PC-9 (cell line): ENCODE results near the gene SCGB1C1. TPM values are rescaled to one million over a fixed set of nuclear protein-coding genes. Genes with fewer than 3 reads are reported as not detected.
"Not testable (repeated sequence)": the region's sequence is repeated elsewhere in the genome, so short reads cannot be mapped to it uniquely, and the experiment has no call there.

ENCODE experiments used
- BruUV-seq: library from RNA; stranded (reverse); fragments of 400-500 nt; replicated peaks from 2 replicates; lab custom pipeline; 2021; lab: Mats Ljungman, UMichigan
- CTCF ChIA-PET: fragments of 300-600 bp; sonication (Branson Sonifier 250); formaldehyde crosslinking; loops from one replicate; lab custom pipeline; 2022; ENCODE audit warnings: antibody characterized with exemption; lab: Charles Lee
- POLR2A ChIA-PET: fragments of 300-600 bp; sonication (Branson Sonifier 250); formaldehyde crosslinking; loops from one replicate; lab custom pipeline; 2022; ENCODE audit warnings: antibody characterized with exemption; ENCODE audit not compliant: unreplicated experiment; lab: Charles Lee
- DNase-seq, 2 experiments: peaks; one replicate each; pipeline versions ENCODE4 v3.0.0 to v3.0.0-alpha.2; 2015 to 2022; ENCODE audit warnings: mixed read lengths in 1 of 2
- H2AFZ ChIP-seq: fragments of 200-600 bp; sonication (generic); 2 replicates; pipeline ENCODE4 v1.8.1; 2017; ENCODE audit warnings: antibody characterized with exemption
- H3F3A ChIP-seq: fragments of 200-600 bp; sonication (generic); 2 replicates; pipeline ENCODE4 v1.8.1; 2017; ENCODE audit warnings: antibody characterized with exemption, mild to moderate bottlenecking, low read depth; ENCODE audit not compliant: insufficient read depth
- H3K27ac ChIP-seq: fragments of 200-600 bp; sonication (generic); 2 replicates; pipeline ENCODE4 v1.6.1; 2016; ENCODE audit warnings: mixed run types
- H3K27me3 ChIP-seq: fragments of 200-600 bp; sonication (generic); 2 replicates; pipeline ENCODE4 v1.6.1; 2016; ENCODE audit warnings: low read depth, mixed run types; ENCODE audit not compliant: insufficient read depth
- H3K36me3 ChIP-seq: fragments of 200-600 bp; sonication (generic); 2 replicates; pipeline ENCODE4 v1.6.1; 2016; ENCODE audit warnings: low read depth, mixed run types
- H3K4me1 ChIP-seq: fragments of 200-600 bp; sonication (generic); replicated peaks from 2 replicates; pipeline ENCODE4 v1.6.1; 2016; ENCODE audit warnings: mixed run types; ENCODE audit not compliant: insufficient read depth
- H3K4me2 ChIP-seq: fragments of 200-600 bp; sonication (generic); 2 replicates; pipeline ENCODE4 v1.6.1; 2017; ENCODE audit warnings: mixed run types
- H3K4me3 ChIP-seq: fragments of 200-600 bp; sonication (generic); 2 replicates; pipeline ENCODE4 v1.6.1; 2016; ENCODE audit warnings: mixed run types
- H3K79me2 ChIP-seq: fragments of 200-600 bp; sonication (generic); 2 replicates; pipeline ENCODE4 v1.6.1; 2017; ENCODE audit warnings: low read depth, mixed run types
- H3K9me2 ChIP-seq: fragments of 200-600 bp; sonication (generic); 2 replicates; pipeline ENCODE4 v1.8.1; 2017; ENCODE audit warnings: mild to moderate bottlenecking; ENCODE audit not compliant: insufficient read depth
- H3K9me3 ChIP-seq: fragments of 200-600 bp; sonication (generic); 2 replicates; pipeline ENCODE4 v1.8.1; 2016; ENCODE audit warnings: low read depth; ENCODE audit not compliant: insufficient read depth
- H4K20me1 ChIP-seq: fragments of 200-600 bp; sonication (generic); 2 replicates; pipeline ENCODE4 v1.8.1; 2017; ENCODE audit not compliant: insufficient read depth
- CTCF ChIP-seq: fragments of 200-600 bp; sonication (generic); conservative IDR thresholded peaks from 2 replicates; pipeline ENCODE4 v1.6.1; 2017; ENCODE audit warnings: mixed run types, antibody characterized with exemption, mild to moderate bottlenecking, moderate library complexity
- EZH2 ChIP-seq: fragments of 200-600 bp; sonication (generic); IDR thresholded peaks from 2 replicates; pipeline ENCODE4 v1.8.0; 2017; ENCODE audit warnings: antibody characterized with exemption, low read depth
- intact Hi-C: fragments of 100-400 bp; cut with micrococcal nuclease; formaldehyde crosslinking; loops from one replicate; pipeline ENCODE4 v1.10.0; 2022; ENCODE audit not compliant: unreplicated experiment
- total RNA-seq: library from RNA; stranded (reverse); gene quantifications from 2 replicates; pipeline ENCODE4 v1.2.3, GENCODE V29; 2021

Gene SCGB1C1
- total RNA-seq, 1 experiment from 2014 or later: not detected

DNA sequence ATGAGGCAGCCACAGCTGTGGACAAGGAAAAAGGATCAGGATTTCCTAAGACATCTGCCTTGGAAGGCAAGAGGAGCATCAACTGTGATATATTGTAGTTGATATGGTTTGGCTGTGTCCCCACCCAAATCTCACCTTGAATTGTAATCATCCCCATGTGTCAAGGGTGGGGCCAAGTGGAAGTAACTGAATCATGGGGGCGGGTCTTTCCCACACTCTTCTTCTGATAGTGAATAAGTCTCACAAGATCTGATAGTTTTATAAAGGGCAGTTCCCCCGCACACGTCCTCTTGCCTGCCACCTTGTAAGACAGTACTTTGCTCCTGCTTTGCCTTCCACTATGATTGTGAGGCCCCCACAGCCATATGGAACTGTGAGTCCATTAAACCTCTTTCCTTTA lies 24.8 kb downstream of the SCGB1C1 start:
- ChIA-PET CTCF (no interaction called here), POLR2A (no interaction called here)
- no peak for DNase-seq
- Histone ChIP-seq H3K79me2 (no peaks in the 10 kb centered on the region), H3K4me3 (no peak overlapping the region), H3K27ac (no peak overlapping the region), H2AFZ (no peak overlapping the region), H3F3A (peaks cover 18% of the 10 kb centered on the region; the same call in 1 of the 2 replicates), H3K36me3 (no peaks in the 10 kb centered on the region), H3K9me3 (no peaks in the 10 kb centered on the region), H3K27me3 (no peaks in the 10 kb centered on the region), H3K9me2 (no peaks in the 10 kb centered on the region), H3K4me1 (no peaks in the 10 kb centered on the region), H3K4me2 (no peak overlapping the region), H4K20me1 (no peaks in the 10 kb centered on the region)
- intact Hi-C loops: no loop called here
- BruUV-seq: no TSS peak
- TF ChIP-seq CTCF (no peak), EZH2 (no peak)

- no TSS peak for BruUV-seq
- Histone ChIP-seq H3K4me3 (no peak overlapping the region), H3K27ac (no peak overlapping the region), H4K20me1 (no peaks in the 10 kb centered on the region), H3K9me2 (no peaks in the 10 kb centered on the region), H3K27me3 (no peaks in the 10 kb centered on the region), H3K36me3 (no peaks in the 10 kb centered on the region), H3K79me2 (no peaks in the 10 kb centered on the region), H2AFZ (no peak overlapping the region), H3K4me2 (no peak overlapping the region), H3F3A (peaks cover 18% of the 10 kb centered on the region; the same call in 1 of the 2 replicates), H3K9me3 (no peaks in the 10 kb centered on the region), H3K4me1 (no peaks in the 10 kb centered on the region)
- ChIA-PET CTCF (interaction anchor here (0.6 kb wide), 1 partner anchor 218 kb away, joined by 9 read pairs; no protein-coding TSS in a partner anchor), POLR2A (no interaction called here)
- no peak for DNase-seq
- intact Hi-C loops: no loop called here
- no peak for TF ChIP-seq EZH2
- no peak for TF ChIP-seq CTCF
These were observed 26.1 kb downstream of the SCGB1C1 start for GRCh38 chr11:218815-219593.

GRCh38 chr11:220641-221215 lies 27.9 kb downstream of the SCGB1C1 start:
- H3K4me1 ChIP-seq, H3K4me2 ChIP-seq, DNase-seq, H4K20me1 ChIP-seq, H3K9me3 ChIP-seq, H3K9me2 ChIP-seq, H2AFZ ChIP-seq, H3K79me2 ChIP-seq, H3K4me3 ChIP-seq, CTCF ChIA-PET, POLR2A ChIA-PET, H3F3A ChIP-seq, BruUV-seq, intact Hi-C loops, H3K27me3 ChIP-seq, H3K27ac ChIP-seq, H3K36me3 ChIP-seq: not testable (repeated sequence)
